Mucosa of rectum (tissue), 2 donors: ENCODE measurements around the gene DDX55.

ENCODE experiments used
- H3K27ac ChIP-seq, 2 donors: one replicate each; pipeline ENCODE4 v1.7.0; 2013; ENCODE audit warnings: inconsistent platforms in 2 of 2, low read depth in 2 of 2, low read length in 2 of 2
- H3K27me3 ChIP-seq, 2 donors: one replicate each; pipeline ENCODE4 v1.7.0; 2013; ENCODE audit warnings: low read length in 2 of 2; ENCODE audit not compliant: control insufficient read depth in 2 of 2, insufficient read depth in 2 of 2
- H3K36me3 ChIP-seq, 2 donors: one replicate each; pipeline ENCODE4 v1.7.0; 2013; ENCODE audit warnings: low read length in 2 of 2; ENCODE audit not compliant: control insufficient read depth in 2 of 2, insufficient read depth in 2 of 2
- H3K4me1 ChIP-seq, 2 donors: one replicate each; pipeline ENCODE4 v1.7.0; 2013; ENCODE audit warnings: low read length in 2 of 2, mild to moderate bottlenecking in 1 of 2; ENCODE audit not compliant: control insufficient read depth in 2 of 2, insufficient read depth in 2 of 2
- H3K4me3 ChIP-seq, 2 donors: one replicate each; pipeline ENCODE4 v1.7.0; 2013; ENCODE audit warnings: low read length in 2 of 2
- H3K9ac ChIP-seq, 2 donors: one replicate each; pipeline ENCODE4 v1.7.0; 2013; ENCODE audit warnings: low read length in 2 of 2, low read depth in 1 of 2, mild to moderate bottlenecking in 1 of 2
- H3K9me3 ChIP-seq, 2 donors: one replicate each; pipeline ENCODE4 v1.7.0; 2013; ENCODE audit warnings: low read length in 2 of 2; ENCODE audit not compliant: control insufficient read depth in 2 of 2
- donor health status: healthy.
- donor health status: Normal muscosa, but diverticular disease.

The DDX55 gene

DNA sequence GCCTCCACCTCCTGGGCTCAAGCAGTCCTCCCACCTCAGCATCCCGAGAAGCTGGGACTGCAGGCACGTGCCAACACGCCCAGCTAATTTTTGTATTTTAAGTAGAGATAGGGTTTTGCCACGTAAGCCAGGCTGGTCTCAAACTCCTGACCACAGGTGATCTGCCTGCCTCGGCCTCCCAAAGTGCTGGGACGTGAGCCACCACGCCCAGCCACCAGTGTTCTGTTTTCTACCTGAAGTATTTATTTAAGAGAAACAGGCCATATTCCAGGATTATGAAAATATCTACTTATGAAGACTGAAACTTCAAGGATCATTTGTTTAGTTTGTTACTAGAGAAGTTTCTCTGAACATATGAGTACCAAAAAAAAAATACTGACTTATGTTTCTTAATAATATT, 42.0 kb downstream of the DDX55 start:
- no peaks in the 10 kb centered on the region for H3K9me3 ChIP-seq
- no peaks in the 10 kb centered on the region for H3K27me3 ChIP-seq
- H3K4me3 ChIP-seq: no peak overlapping the region
- H3K36me3 ChIP-seq: peaks cover 28 to 41% of the 10 kb centered on the region in 2 donors
- H3K4me1 ChIP-seq: no peaks in the 10 kb centered on the region
- H3K27ac ChIP-seq: no peak overlapping the region
- H3K9ac ChIP-seq: no peak overlapping the region

DNA sequence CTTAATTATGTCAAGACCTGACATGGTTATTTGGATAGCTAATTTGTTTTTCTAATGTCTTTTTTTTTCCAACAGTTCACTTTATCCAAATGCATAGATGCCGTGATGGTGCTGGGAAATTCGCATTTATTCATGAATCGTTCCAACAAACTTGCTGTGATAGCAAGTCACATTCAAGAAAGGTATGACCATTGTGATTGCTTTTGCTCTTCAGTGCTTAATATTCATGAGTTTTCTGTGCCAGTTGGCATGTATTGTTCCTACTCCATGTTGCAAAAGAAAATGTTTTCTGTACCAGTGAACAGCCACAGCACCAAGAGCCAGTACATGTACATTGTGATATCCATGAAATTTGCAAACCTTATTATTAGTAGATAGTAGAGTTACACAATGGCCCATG, 43.5 kb downstream of the DDX55 start:
- no peaks in the 10 kb centered on the region for H3K4me1 ChIP-seq
- no peak overlapping the region for H3K9ac ChIP-seq
- H3K27me3 ChIP-seq: no peaks in the 10 kb centered on the region
- H3K9me3 ChIP-seq: no peaks in the 10 kb centered on the region
- no peak overlapping the region for H3K4me3 ChIP-seq
- H3K27ac ChIP-seq: no peak overlapping the region
- peaks cover 28 to 48% of the 10 kb centered on the region in 2 donors for H3K36me3 ChIP-seq

DNA sequence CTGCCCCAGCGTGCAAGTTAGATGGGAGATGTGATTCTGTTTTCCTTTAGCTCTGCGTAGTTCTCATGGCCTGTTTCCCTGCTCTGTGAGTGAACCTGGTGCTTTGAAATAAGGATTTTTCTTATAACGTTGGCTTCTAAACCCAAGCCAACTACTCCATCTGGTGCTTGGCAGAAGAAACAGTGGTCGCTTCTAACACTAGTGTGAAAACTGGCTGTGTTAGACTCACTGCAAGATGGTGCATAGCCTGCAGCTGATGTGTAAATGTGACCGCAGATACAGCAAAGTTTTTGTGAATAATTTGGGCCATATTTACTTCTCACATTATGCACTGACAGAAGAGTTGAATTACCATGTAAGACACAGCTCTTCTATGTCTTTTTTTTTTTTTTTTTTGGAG, 44.0 kb downstream of the DDX55 start:
- H3K9me3 ChIP-seq: no peaks in the 10 kb centered on the region
- no peaks in the 10 kb centered on the region for H3K4me1 ChIP-seq
- H3K27ac ChIP-seq: no peak overlapping the region
- H3K9ac ChIP-seq: no peak overlapping the region
- H3K4me3 ChIP-seq: no peak overlapping the region
- H3K36me3 ChIP-seq: peaks cover 28 to 44% of the 10 kb centered on the region in 2 donors
- H3K27me3 ChIP-seq: no peaks in the 10 kb centered on the region

DNA sequence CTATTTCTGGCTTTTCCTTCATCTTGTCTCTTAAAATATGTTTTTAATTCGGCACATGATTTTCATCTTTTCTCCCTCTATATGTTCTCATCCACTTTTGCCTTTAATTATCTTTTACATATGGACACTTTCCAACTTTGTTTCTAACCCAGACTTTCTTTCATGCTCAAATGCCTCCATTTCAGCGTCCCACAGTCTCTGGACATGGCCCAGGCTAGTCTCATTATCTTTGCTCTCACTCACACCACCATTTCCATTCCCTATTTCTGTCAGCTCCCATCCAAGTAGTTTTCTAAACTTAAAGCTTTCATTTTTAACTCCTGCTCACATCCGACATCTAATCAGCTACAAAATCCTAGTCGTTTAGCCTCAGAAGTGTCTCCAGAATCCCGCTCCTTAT, 46.5 kb downstream of the DDX55 start:
- Histone ChIP-seq H3K27me3 (no peaks in the 10 kb centered on the region), H3K9me3 (no peaks in the 10 kb centered on the region), H3K4me3 (no peak overlapping the region), H3K36me3 (peaks cover 23 to 33% of the 10 kb centered on the region in 2 donors), H3K9ac (no peak overlapping the region), H3K4me1 (no peaks in the 10 kb centered on the region), H3K27ac (no peak overlapping the region)

DNA sequence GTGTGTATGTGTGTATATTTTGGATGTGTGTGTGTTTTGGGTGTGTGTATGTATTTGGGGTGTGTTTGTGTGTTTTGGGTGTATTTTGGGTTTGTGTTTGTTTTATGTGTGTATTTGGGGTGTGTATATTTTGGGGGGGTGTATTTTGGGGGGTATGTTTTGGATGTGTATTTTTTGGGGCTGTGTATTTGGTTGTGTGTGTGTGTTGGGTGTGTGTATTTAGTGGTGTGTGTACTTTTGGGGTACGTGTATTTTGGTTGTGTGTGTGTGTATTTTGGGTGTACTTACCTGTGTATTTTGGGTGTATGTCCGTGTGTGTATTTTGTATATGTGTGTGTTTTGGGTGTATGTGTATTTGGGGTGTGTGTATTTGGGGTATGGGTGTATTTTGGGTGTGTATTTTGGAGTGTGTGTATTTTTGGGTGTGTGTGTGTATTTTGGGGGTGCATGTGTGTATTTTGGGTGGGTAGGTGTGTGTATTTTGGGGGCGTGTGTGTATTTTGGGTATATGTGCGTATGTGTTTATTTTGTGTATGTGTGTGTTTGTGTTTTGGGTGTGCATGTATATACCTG, 52.3 kb downstream of the DDX55 start:
- H3K36me3 ChIP-seq: peaks cover 17 to 19% of the 10 kb centered on the region in 2 donors
- H3K4me1 ChIP-seq: no peaks in the 10 kb centered on the region
- H3K4me3 ChIP-seq: no peak overlapping the region
- H3K27me3 ChIP-seq: no peaks in the 10 kb centered on the region
- H3K9ac ChIP-seq: no peak overlapping the region
- no peak overlapping the region for H3K27ac ChIP-seq
- H3K9me3 ChIP-seq: no peaks in the 10 kb centered on the region

GRCh38 chr12:123655420-123655819, 53.5 kb downstream of the DDX55 start:
- Histone ChIP-seq H3K27ac (no peak overlapping the region), H3K4me3 (no peak overlapping the region), H3K27me3 (no peaks in the 10 kb centered on the region), H3K36me3 (peaks cover 10 to 19% of the 10 kb centered on the region in 2 donors), H3K9me3 (no peaks in the 10 kb centered on the region), H3K4me1 (no peaks in the 10 kb centered on the region), H3K9ac (no peak overlapping the region)

DNA sequence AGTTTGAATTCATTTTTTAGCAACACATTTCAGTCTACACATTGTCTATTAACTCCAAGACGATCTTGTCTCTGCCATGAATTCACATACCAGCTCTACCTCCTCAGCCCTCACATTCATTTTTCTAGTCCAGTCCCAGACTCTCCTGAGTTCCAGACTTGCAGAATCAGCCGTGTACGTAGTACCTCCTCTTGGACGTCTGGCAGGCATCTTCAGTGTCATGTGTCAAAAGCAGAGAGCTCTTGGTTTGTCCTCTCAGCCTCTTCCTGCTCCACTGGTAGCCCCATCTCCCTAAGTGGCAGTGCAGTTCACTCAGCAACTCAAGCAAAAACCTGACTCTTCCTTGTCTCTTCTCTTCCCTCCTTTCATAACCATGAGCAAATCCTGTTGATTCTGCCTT, 54.5 kb downstream of the DDX55 start:
- no peaks in the 10 kb centered on the region for H3K4me1 ChIP-seq
- H3K27me3 ChIP-seq: no peaks in the 10 kb centered on the region
- H3K36me3 ChIP-seq: peaks cover 10 to 22% of the 10 kb centered on the region in 2 donors

GRCh38 chr12:123657211-123657610, 55.3 kb downstream of the DDX55 start:
- Histone ChIP-seq H3K4me1 (no peaks in the 10 kb centered on the region), H3K4me3 (no peak overlapping the region), H3K36me3 (peaks cover 10 to 22% of the 10 kb centered on the region in 2 donors), H3K9me3 (no peaks in the 10 kb centered on the region), H3K9ac (no peak overlapping the region), H3K27me3 (no peaks in the 10 kb centered on the region), H3K27ac (no peak overlapping the region)

More for the DNA sequence above, 54.5 kb downstream of the DDX55 start:
- Histone ChIP-seq H3K4me3 (no peak overlapping the region), H3K27ac (no peak overlapping the region), H3K9me3 (no peaks in the 10 kb centered on the region), H3K9ac (no peak overlapping the region)

- Histone ChIP-seq H3K36me3 (peaks cover 10 to 22% of the 10 kb centered on the region in 2 donors), H3K4me3 (no peak overlapping the region), H3K27me3 (no peaks in the 10 kb centered on the region), H3K27ac (no peak overlapping the region), H3K9me3 (no peaks in the 10 kb centered on the region), H3K4me1 (no peaks in the 10 kb centered on the region), H3K9ac (no peak overlapping the region)
These were observed 58.3 kb downstream of the DDX55 start for GRCh38 chr12:123659996-123660727.

DNA sequence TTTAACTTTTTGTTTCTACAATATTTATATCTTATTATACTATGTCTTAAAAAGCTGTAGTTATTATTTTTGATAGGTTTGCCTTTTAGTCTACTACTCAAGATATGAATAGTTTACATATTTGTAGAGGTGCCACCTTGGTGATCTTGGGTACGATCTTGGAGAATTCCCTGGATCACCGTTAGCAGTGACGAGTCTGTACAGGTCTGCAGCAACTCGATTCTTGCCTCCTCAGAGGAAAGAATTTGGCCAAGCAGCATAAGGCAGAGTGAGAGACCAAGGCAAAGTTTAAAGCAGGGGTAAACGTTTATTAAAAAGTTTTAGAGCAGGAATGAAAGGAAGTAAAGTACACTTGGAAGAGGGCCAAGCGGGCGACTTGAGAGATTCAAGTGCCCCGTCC, 65.9 kb downstream of the DDX55 start:
- Histone ChIP-seq H3K4me1 (peaks cover 6 to 10% of the 10 kb centered on the region in 2 donors), H3K27ac (no peak overlapping the region), H3K36me3 (no peaks in the 10 kb centered on the region), H3K9ac (no peak overlapping the region), H3K4me3 (no peak overlapping the region), H3K9me3 (no peaks in the 10 kb centered on the region), H3K27me3 (no peaks in the 10 kb centered on the region)
